ENCODE data around the gene SSUH2.
A peak's percentile ranks its signal among the peaks of the same experiment; 100 is the strongest.

SSUH2 gene

GRCh38 chr3:8610951-8611350 is 33.6 kb downstream of the SSUH2 start:
- no peak for DNase-seq (ENCODE audit: low spot score)

DNA sequence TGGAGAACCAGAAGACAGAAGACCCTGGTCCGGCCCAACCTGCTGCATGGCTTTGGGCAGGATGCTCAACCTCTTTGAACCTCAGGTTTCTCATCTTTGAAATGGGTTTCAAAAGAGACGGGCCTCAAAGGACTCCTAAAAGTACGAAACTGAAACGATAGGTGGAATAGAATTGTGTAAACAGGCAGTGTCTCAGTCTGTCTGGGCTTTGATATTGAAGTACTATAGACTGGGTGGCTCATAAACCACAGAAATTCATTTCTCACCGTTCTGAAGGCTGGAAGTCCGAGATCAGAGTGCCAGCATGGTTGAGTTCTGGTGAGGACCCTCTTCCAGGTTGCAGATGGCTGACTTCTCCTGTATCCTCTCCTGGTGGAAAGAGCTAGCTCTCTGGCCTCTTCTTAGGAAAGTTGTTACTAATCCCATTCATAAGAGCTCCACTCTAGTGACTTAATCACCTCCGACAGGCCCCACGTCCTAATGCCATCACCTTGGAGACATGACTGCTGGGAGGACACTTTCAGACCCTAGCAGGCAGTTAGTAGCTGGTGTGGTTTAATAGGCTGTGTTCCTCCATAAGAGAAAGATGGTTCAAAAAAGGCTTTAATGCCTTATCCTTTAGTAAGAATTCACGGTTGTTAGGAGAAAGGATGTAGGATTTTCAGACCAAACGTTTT is 35.7 kb downstream of the SSUH2 start:
- no peak for DNase-seq (ENCODE audit: low spot score)

DNA sequence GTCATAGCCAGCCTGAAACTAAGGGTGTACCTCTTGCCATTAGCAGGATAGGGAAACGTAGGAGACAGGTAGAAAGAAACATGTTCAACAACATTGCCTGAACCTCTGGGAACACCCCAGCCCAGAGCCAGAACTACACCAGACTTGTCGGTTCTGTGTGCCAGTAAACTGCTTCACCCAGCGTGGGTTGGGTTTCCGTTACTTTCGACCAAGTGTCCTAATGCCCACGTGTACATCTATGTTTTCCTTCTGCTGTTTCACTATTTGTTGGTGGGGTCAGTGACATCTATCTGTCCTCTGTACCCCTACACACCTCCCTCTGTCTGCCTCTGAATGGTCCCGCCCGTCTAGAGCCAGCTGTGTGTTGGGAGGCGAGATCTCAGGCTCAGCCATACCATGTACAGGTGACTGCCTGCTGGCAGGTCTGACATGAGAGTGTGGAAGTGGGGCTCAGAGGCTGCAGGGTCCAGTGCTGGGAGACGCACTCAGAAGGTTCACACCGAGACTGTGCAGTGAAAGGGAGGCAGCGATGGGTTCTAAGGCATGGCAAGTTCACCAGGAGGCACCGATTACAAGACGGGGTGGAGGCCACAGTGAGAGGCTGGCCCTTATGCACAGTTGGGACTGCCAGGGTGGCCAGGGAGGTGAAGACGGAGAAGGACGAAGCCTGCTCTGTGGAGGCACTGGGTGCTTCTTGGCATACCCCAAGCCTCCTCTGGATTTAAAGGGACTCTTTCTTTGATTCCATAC is 36.4 kb downstream of the SSUH2 start:
- no peak for DNase-seq (ENCODE audit: low spot score)

DNA sequence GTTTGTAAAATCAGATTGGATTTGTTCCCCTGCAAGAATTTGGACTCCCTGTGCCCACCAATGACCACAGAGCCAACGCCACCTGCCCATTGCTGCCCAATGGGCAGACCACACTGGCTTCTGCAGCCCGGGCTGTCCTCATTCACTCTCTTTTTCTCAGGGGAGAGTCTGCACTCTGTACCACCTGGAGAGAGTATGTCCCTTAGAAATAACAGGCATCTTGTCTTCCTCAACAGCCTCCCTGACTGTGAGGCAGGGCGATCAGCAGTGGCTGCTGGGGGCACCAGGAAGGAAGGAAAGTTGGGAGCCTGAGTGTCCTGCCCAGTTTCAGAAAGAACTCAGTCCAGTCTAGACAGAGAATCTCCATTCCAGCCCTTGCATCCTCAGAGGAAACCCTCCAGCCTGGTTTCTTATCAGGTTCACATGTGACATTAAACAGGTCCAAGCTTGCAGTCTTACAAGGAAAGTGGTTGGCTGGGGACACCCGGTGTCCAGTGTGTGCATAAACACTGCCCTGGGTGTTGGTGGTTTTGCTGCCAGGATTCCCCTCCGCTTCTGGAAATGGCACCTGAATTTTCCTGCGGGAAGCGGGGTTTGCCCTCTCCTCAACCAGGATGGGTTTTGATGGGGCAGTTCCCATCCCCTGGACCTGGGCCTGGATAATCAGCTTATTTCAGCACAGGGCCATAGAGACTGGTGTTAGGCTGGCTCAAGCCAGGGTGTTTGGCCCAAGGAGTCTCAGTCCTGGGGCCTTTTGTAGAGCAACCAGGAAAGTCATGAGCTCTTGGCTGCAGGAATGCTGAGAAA is 37.2 kb downstream of the SSUH2 start:
- DNase-seq (ENCODE audit: low spot score): peak; percentile 86

DNA sequence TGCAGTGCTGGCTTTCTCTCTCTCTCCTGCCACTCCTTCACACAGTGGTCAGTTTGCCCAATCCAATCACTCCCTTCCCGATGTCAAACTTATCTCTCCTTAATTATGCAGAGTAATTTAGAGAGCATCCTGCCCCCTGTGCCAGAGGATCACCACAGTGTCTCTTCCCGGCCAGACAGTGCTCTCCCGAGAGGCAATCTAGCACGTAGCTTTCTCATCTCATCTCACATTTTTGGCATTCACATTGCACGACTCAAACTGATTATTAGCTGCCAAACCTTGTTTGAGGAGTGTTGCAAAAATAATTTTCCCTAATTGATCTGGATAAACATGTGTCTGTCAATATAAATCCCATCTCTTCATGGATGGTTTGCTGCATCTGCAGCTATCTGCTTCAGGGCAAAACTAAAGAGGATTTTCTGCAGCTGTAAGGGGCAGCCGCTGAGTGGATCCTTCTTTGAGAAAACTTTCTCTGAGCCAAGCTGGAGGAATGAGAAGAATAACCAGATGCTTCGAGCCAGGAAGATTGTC is 37.8 kb downstream of the SSUH2 start:
- DNase-seq (ENCODE audit: low spot score): no peak

- DNase-seq (ENCODE audit: low spot score): no peak
Measured at GRCh38 chr3:8604988-8605387, 39.6 kb downstream of the SSUH2 start.

DNA sequence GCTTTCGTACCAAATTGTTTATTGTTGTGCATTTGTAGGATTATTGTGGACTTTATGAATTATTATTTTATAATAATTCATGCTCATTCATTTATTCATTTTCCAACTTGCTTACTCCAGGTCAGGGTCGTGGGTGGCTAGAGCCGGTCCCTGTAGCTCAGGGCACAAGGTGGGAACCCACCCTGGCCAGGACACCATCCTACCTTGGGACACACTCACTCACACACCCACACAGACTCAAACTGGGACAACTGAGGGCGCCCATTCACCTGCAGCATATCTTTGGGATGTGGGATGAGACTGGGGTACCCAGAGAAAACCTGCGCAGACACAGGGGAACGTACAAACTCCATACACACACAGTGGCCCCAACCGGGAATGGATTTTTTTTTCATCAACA is 40.6 kb downstream of the SSUH2 start:
- DNase-seq (ENCODE audit: low spot score): no peak

DNA sequence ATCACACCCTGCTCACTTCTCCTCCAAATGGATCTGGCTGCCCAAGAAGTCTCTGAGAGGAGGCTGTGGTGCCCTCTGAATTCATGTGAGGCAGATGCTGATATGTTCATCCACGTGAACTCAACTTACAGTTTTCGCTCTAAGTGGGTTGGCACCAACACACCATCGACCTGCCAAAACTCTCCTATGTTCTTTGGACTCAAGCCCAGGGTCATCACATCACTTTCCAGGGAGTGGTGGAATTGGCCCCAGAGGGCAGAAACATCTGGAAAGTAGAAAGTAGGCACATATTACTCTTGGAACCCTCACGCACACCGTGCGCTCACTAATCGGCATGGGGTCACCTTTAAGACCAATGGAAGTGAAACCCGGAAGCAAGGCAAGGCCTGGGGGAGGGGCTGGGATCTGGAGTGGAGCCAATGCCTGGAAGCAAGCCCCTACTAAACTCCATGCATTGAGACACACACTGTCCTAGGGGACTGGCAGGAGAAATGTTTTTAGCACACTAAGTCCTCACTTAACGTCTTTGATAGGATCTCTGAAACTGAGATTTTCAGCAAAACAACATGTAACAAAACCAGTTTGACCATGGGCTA is 41.4 kb downstream of the SSUH2 start:
- DNase-seq (ENCODE audit: low spot score): no peak

DNA sequence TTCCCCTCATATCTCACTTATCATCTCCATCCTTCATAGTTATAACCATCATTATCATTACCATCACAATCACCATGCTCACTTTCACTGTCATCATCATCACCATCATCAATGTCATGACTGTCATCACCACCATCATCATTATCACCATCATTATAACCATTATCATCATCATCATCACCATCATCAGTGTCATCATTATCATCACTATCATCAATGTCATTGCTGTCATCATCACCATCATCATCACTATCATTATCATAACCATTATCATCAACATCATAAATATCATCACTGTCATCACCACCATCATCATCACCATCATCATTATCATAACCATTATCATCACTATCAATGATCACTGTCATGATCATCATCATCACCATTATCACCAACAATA is 44.1 kb downstream of the SSUH2 start:
- DNase-seq (ENCODE audit: low spot score): no peak

DNA sequence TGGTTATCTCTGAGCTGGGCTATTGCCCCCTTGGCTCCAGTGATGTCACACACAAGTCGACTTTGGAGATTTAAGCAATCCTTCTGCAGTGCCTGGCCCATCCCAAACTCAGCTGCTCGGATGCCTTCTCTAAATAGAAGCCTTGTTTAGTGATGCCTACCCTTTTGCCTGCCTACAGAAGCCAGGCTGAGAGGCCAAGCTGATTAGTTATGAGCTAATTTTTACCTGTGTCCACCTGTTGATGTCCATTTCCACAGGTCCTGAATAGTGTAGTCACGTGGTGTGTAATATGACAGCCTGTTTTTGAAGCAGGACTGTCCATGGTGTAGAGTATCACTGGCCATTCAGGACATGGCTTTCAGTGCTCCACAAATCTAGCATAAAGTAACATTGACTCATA is 45.5 kb downstream of the SSUH2 start:
- no peak for DNase-seq (ENCODE audit: low spot score)

DNA sequence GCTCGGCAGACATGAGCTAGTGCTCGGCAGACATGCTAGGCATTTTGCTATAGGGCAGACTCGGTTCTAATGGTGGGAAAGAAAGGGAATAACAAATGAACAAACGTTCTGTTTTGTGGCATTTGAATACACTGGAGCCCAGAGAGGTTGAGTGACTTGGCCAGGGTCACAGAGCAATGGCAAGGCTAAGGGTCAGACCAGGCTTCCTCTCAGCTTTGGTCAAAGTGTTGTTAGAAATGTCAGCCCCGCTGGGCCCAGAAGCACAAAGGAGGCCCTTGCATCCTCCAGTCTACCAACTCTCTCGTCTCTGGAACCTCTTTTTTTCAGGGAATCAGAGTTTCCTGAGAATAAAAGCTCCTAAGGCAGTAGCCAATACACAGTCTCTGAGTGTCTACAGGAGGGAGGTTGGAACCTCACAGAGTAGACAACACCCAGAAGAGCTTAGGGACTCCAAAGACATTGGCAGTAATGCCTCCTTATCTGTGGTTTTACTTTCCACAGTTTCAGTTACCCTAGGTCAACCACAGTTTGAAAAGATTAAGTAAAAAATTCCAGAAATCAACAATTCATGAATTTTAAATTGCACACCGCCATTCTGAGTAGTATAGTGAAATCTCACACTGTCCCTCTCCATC is 47.3 kb downstream of the SSUH2 start:
- DNase-seq (ENCODE audit: low spot score): no peak

- DNase-seq (ENCODE audit: low spot score): no peak
Measured at GRCh38 chr3:8596321-8597218, 48.0 kb downstream of the SSUH2 start.

DNA sequence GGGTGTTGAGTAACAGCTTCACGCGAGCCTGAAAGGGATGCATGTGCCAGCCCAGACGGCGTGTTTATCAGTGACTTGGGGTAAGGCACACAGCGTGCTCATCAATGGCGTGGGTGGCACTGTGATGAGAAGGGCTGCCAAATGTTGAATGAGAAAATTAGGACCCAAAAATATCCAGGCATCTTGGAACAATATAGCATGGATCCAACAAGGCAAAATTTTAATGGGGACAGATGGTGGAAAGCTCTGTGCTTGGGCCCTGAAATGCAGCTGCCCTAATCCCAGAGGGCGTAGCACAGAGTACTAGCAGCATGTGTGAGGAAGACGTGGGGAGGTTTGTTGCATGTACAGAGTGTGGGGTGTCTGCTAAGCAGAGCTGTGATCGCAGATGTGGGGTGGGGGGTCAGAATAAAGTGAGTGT is 48.9 kb downstream of the SSUH2 start:
- no peak for DNase-seq (ENCODE audit: low spot score)

DNA sequence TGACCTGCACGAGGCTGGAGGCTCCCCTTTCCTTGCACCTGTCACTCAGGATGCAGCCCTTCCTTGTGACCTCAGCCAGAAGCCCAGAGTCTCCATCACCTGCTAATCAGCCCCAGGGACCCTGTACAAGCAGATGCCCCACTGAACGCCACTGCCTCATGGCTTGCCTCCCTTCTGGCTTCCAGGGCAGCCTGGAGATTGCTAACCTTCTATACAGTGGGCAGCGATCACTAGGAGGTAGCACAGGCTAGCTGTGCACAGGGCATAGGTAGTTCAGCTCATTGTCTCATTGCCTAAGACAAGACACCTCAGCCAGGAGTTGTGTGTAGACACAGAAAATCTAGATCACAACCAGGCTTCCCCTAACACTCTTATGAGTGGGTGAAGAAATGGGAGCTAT is 49.3 kb downstream of the SSUH2 start:
- no peak for DNase-seq (ENCODE audit: low spot score)

GRCh38 chr3:8593021-8593827 is 51.4 kb downstream of the SSUH2 start:
- no peak for DNase-seq (ENCODE audit: low spot score)

- no peak for DNase-seq (ENCODE audit: low spot score)
Measured at GRCh38 chr3:8589880-8590556, 54.6 kb downstream of the SSUH2 start.

- no peak for DNase-seq (ENCODE audit: low spot score)
Measured at GRCh38 chr3:8584661-8585060, 59.9 kb downstream of the SSUH2 start.

DNA sequence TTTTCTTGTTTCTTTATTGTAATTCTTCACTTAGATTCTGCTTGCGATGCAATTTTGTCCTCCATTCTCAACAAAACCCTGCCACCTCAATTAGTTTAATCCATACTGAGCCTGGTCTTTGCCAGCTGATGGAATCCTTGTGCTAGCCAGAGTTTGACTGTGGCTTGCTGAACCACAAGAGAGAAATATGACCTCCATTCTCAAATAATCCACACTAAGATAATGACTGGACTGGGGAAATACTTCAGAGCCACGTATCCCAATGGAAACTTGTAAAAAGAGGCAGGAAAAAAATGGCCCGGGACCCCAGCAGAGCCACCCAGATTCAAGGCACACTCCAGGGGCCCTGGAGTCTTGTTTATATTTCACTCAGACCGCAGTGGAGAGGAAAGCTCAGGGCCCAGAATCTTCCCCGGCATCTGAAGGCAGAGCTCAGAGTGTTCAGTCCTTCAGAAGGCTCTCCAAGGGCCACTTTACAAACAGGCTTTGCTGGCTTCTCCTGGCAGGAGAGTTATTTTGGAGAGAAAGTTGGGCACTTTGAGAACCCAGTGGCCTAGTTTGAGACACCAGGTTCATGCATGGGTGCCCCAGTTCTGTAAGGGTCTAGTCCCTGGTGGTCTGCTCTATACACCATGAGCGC is 62.7 kb downstream of the SSUH2 start:
- DNase-seq (ENCODE audit: low spot score): no peak

DNA sequence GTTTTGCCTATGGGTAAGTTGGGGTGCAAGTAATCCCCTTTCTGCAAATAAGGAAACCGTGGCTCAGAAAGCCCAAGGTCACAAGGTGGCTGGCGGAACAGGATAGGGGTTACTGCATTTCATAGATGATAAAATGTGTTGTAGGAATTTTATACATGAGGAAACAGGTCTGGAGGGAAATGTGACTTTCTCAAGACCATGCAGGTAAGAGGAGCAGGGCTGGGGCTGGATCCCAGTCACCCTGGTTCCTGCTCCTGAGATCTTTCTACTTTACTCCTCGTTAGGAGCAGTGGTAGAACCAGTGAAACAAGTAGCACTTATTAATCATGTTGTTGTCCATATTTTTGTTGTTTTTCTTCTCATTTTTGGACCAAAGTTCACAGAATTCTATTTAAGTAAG is 63.2 kb downstream of the SSUH2 start:
- no peak for DNase-seq (ENCODE audit: low spot score)
